Astrocyte (in vitro differentiated cells and primary cell): ENCODE data around the gene NPTXR. TPM values are rescaled to one million over a fixed set of nuclear protein-coding genes. Genes with fewer than 3 reads are reported as not detected.

Source experiments
- DNase-seq: peaks from one replicate; pipeline ENCODE4 v3.0.0-alpha.2; 2010; ENCODE audit warnings: low read depth
- FAIRE-seq: peaks from 2 replicates; lab custom pipeline; 2011; peaks lifted over from hg19 to GRCh38; lab: Jason Lieb, UNC
- H2AFZ ChIP-seq: 2 replicates; pipeline ENCODE4 v1.6.0; 2012; ENCODE audit warnings: low read depth, low read length, inconsistent platforms
- H3K27ac ChIP-seq: 2 replicates; pipeline ENCODE4 v1.5.1; 2011; ENCODE audit warnings: low read depth, low read length, inconsistent platforms
- H3K27me3 ChIP-seq: 2 replicates; pipeline ENCODE4 v1.6.0; 2011; ENCODE audit warnings: low read length, inconsistent platforms; ENCODE audit not compliant: insufficient read depth
- H3K36me3 ChIP-seq: 2 replicates; pipeline ENCODE4 v1.5.1; 2011; ENCODE audit warnings: low read length, inconsistent platforms; ENCODE audit not compliant: insufficient read depth
- H3K4me1 ChIP-seq: 2 replicates; pipeline ENCODE4 v1.5.1; 2011; ENCODE audit warnings: low read length, inconsistent platforms; ENCODE audit not compliant: insufficient read depth
- H3K4me2 ChIP-seq: 2 replicates; pipeline ENCODE4 v1.6.0; 2012; ENCODE audit warnings: low read length, inconsistent platforms
- H3K4me3 ChIP-seq: 2 replicates; pipeline ENCODE4 v1.5.1; 2011; ENCODE audit warnings: low read depth, mild to moderate bottlenecking, low read length, inconsistent platforms; ENCODE audit not compliant: insufficient read depth
- H3K79me2 ChIP-seq: 2 replicates; pipeline ENCODE4 v1.6.0; 2012; ENCODE audit warnings: mild to moderate bottlenecking, low read length, inconsistent platforms; ENCODE audit not compliant: insufficient read depth
- H3K9ac ChIP-seq: 2 replicates; pipeline ENCODE4 v1.6.0; 2012; ENCODE audit warnings: mild to moderate bottlenecking, low read length, inconsistent platforms
- H3K9me3 ChIP-seq: 2 replicates; pipeline ENCODE4 v1.5.1; 2012; ENCODE audit warnings: low read depth, mild to moderate bottlenecking, low read length, inconsistent platforms; ENCODE audit not compliant: insufficient read depth
- H4K20me1 ChIP-seq: 2 replicates; pipeline ENCODE4 v1.6.0; 2012; ENCODE audit warnings: low read length, inconsistent platforms; ENCODE audit not compliant: insufficient read depth
- H3K27ac Mint-ChIP-seq: one replicate; pipeline ENCODE4 v1.8.0; 2021; ENCODE audit warnings: mild to moderate bottlenecking, mixed read lengths; ENCODE audit not compliant: unreplicated experiment
- H3K27me3 Mint-ChIP-seq: one replicate; pipeline ENCODE4 v1.8.0; 2021; ENCODE audit warnings: low read depth, mixed read lengths; ENCODE audit not compliant: unreplicated experiment
- H3K36me3 Mint-ChIP-seq: one replicate; pipeline ENCODE4 v1.8.0; 2021; ENCODE audit warnings: low read depth, mixed read lengths; ENCODE audit not compliant: unreplicated experiment
- H3K4me1 Mint-ChIP-seq: one replicate; pipeline ENCODE4 v1.8.0; 2021; ENCODE audit warnings: low read depth, mixed read lengths; ENCODE audit not compliant: unreplicated experiment
- H3K4me3 Mint-ChIP-seq: one replicate; pipeline ENCODE4 v1.8.0; 2021; ENCODE audit warnings: mild to moderate bottlenecking, moderate library complexity, mixed read lengths; ENCODE audit not compliant: unreplicated experiment
- H3K9me3 Mint-ChIP-seq: one replicate; pipeline ENCODE4 v1.8.0; 2021; ENCODE audit warnings: mild to moderate bottlenecking, mixed read lengths; ENCODE audit not compliant: unreplicated experiment
- EZH2 ChIP-seq: IDR thresholded peaks from 2 replicates; pipeline ENCODE4 v1.6.1; 2012; ENCODE audit warnings: mild to moderate bottlenecking, low read length, inconsistent platforms; ENCODE audit not compliant: insufficient read depth
- total RNA-seq: library from RNA; stranded (reverse); gene quantifications from 2 replicates; pipeline ENCODE4 v1.2.1, GENCODE V29; 2021
- TF ChIP-seq, protein P1 (sequence below): IDR thresholded peaks from 2 replicates; pipeline ENCODE4 v1.5.1; 2011; ENCODE audit warnings: low read depth, mild to moderate bottlenecking, inconsistent platforms, low read length, moderate library complexity; ENCODE audit not compliant: insufficient read depth

NPTXR gene
- total RNA-seq, 1 donor from 2014 or later, result 5.4 TPM

- no peaks in the 10 kb centered on the region for H3K4me1 Mint-ChIP-seq
- Histone ChIP-seq H3K36me3 (no peaks in the 10 kb centered on the region), H3K9ac (no peak overlapping the region), H3K4me3 (no peak overlapping the region), H3K79me2 (no peaks in the 10 kb centered on the region), H4K20me1 (no peaks in the 10 kb centered on the region), H3K27ac (no peak overlapping the region), H2AFZ (no peak overlapping the region), H3K27me3 (no peaks in the 10 kb centered on the region), H3K9me3 (no peaks in the 10 kb centered on the region), H3K4me2 (no peak overlapping the region), H3K4me1 (no peaks in the 10 kb centered on the region)
- H3K36me3 Mint-ChIP-seq, result no peaks in the 10 kb centered on the region
- no peaks in the 10 kb centered on the region for H3K9me3 Mint-ChIP-seq
- H3K27me3 Mint-ChIP-seq, result peaks cover 13% of the 10 kb centered on the region
- H3K4me3 Mint-ChIP-seq, result no peak overlapping the region
- no peak for FAIRE-seq
- DNase-seq, result no peak
- H3K27ac Mint-ChIP-seq, result no peak overlapping the region
- TF ChIP-seq EZH2, result no peak
- TF ChIP-seq, protein P1, sequence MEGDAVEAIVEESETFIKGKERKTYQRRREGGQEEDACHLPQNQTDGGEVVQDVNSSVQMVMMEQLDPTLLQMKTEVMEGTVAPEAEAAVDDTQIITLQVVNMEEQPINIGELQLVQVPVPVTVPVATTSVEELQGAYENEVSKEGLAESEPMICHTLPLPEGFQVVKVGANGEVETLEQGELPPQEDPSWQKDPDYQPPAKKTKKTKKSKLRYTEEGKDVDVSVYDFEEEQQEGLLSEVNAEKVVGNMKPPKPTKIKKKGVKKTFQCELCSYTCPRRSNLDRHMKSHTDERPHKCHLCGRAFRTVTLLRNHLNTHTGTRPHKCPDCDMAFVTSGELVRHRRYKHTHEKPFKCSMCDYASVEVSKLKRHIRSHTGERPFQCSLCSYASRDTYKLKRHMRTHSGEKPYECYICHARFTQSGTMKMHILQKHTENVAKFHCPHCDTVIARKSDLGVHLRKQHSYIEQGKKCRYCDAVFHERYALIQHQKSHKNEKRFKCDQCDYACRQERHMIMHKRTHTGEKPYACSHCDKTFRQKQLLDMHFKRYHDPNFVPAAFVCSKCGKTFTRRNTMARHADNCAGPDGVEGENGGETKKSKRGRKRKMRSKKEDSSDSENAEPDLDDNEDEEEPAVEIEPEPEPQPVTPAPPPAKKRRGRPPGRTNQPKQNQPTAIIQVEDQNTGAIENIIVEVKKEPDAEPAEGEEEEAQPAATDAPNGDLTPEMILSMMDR, result no peak
These were observed 73.4 kb downstream of the NPTXR start for GRCh38 chr22:38770257-38770949.

Other genes with a start within 250 kb of the NPTXR start
- gene FAM227A, start 187.6 kb downstream of the NPTXR start, total RNA-seq, result 2.3 and 3.4 TPM in 2 replicates
- 23.2 TPM in 2 replicates for gene CBY1, start 187.4 kb downstream of the NPTXR start, total RNA-seq
- gene TOMM22, start 162.1 kb downstream of the NPTXR start, total RNA-seq, result 75.9 and 77.8 TPM in 2 replicates
- gene JOSD1, start 143.1 kb downstream of the NPTXR start, total RNA-seq, result 45.6 and 48.0 TPM in 2 replicates
- 49.8 and 59.8 TPM in 2 replicates for gene GTPBP1, start 138.1 kb downstream of the NPTXR start, total RNA-seq
- 46.5 and 51.0 TPM in 2 replicates for gene SUN2, start 88.0 kb downstream of the NPTXR start, total RNA-seq
- 12.8 and 12.9 TPM in 2 replicates for gene DNAL4, start 49.9 kb downstream of the NPTXR start, total RNA-seq
- 34.9 and 38.9 TPM in 2 replicates for gene CBX6, start 28.2 kb upstream of the NPTXR start, total RNA-seq
- not detected in 2 replicates for gene APOBEC3A, start 113.6 kb upstream of the NPTXR start, total RNA-seq
- 3.0 and 4.0 TPM in 2 replicates for gene APOBEC3B, start 138.3 kb upstream of the NPTXR start, total RNA-seq
- 32.5 and 37.0 TPM in 2 replicates for gene APOBEC3C, start 170.2 kb upstream of the NPTXR start, total RNA-seq
- gene APOBEC3D, start 177.1 kb upstream of the NPTXR start, total RNA-seq, result 0.93 and 1.5 TPM in 2 replicates
- 10.4 and 11.0 TPM in 2 replicates for gene APOBEC3F, start 196.8 kb upstream of the NPTXR start, total RNA-seq
- gene APOBEC3G, start 233.2 kb upstream of the NPTXR start, total RNA-seq, result 2.4 and 2.7 TPM in 2 replicates